ENCODE measurements around the gene TNFSF12.
A peak's percentile ranks its signal among the peaks of the same experiment; 100 is the strongest.

TNFSF12 gene

GRCh38 chr17:7548585-7549400 is at the start of gene TNFSF12:
Gene TNFSF12 (plus strand): TSS chr17:7549058. CDS start chr17:7549154, 96 bp downstream.
- intact Hi-C loops (cut with DNase I): no loop called here
- DNase-seq: peak in 9 of 10 donors; percentile 39 to 90 (median 61)

- DNase-seq: peak in 1 of 10 donors; percentile 52
- intact Hi-C loops (cut with DNase I): no loop called here
These were observed 49.7 kb upstream of the TNFSF12 start for GRCh38 chr17:7499161-7499560.

GRCh38 chr17:7501729-7502128 is 47.1 kb upstream of the TNFSF12 start:
- intact Hi-C loops (cut with DNase I): no loop called here
- DNase-seq: peak in 1 of 10 donors; percentile 35

GRCh38 chr17:7502171-7502847 is 46.5 kb upstream of the TNFSF12 start:
- peak in 1 of 10 donors; percentile 72 for DNase-seq
- intact Hi-C loops (cut with DNase I): no loop called here

- intact Hi-C loops (cut with DNase I): no loop called here
- DNase-seq: peak in 1 of 10 donors; percentile 70
These were observed 45.9 kb upstream of the TNFSF12 start for GRCh38 chr17:7502987-7503386.

- intact Hi-C loops (cut with DNase I): no loop called here
- peak in 1 of 10 donors; percentile 36 for DNase-seq
These were observed 45.3 kb upstream of the TNFSF12 start for GRCh38 chr17:7503521-7503920.

- DNase-seq: no peak
These were observed 40.7 kb upstream of the TNFSF12 start for GRCh38 chr17:7508145-7508544.

GRCh38 chr17:7508846-7509245 is 40.0 kb upstream of the TNFSF12 start:
- intact Hi-C loops (cut with DNase I): no loop called here
- DNase-seq: no peak

More at GRCh38 chr17:7508145-7508544, 40.7 kb upstream of the TNFSF12 start:
- intact Hi-C loops (cut with DNase I): no loop called here

GRCh38 chr17:7509937-7510336 is 38.9 kb upstream of the TNFSF12 start:
- intact Hi-C loops (cut with DNase I): no loop called here
- DNase-seq: no peak

- DNase-seq: no peak
- intact Hi-C loops (cut with DNase I): no loop called here
These were observed 37.8 kb upstream of the TNFSF12 start for GRCh38 chr17:7511108-7511507.

- intact Hi-C loops (cut with DNase I): no loop called here
- no peak for DNase-seq
These were observed 36.8 kb upstream of the TNFSF12 start for GRCh38 chr17:7512105-7512504.

- no peak for DNase-seq
- intact Hi-C loops (cut with DNase I): no loop called here
These were observed 35.9 kb upstream of the TNFSF12 start for GRCh38 chr17:7512824-7513540.

- DNase-seq: no peak
- intact Hi-C loops (cut with DNase I): loop anchor here (1.0 kb wide), 1 partner anchor 47 kb away; the partner anchor contains the start of gene SENP3
These were observed 34.9 kb upstream of the TNFSF12 start for GRCh38 chr17:7513850-7514419.

GRCh38 chr17:7515911-7516610 is 32.8 kb upstream of the TNFSF12 start:
- DNase-seq: no peak
- intact Hi-C loops (cut with DNase I): no loop called here

GRCh38 chr17:7523033-7523432 is 25.8 kb upstream of the TNFSF12 start:
- no peak for DNase-seq
- intact Hi-C loops (cut with DNase I): no loop called here

GRCh38 chr17:7528842-7529241 is 20.0 kb upstream of the TNFSF12 start:
- intact Hi-C loops (cut with DNase I): no loop called here
- no peak for DNase-seq

- intact Hi-C loops (cut with DNase I): no loop called here
- DNase-seq: peak in 1 of 10 donors; percentile 21
These were observed 18.6 kb upstream of the TNFSF12 start for GRCh38 chr17:7530023-7530900.

GRCh38 chr17:7538050-7538449 is 10.8 kb upstream of the TNFSF12 start:
- DNase-seq: no peak
- intact Hi-C loops (cut with DNase I): no loop called here

GRCh38 chr17:7538891-7539545 is 9.8 kb upstream of the TNFSF12 start:
- no peak for DNase-seq
- intact Hi-C loops (cut with DNase I): no loop called here
